ENCODE data around the gene ADAR. TPM values are rescaled to one million over a fixed set of nuclear protein-coding genes. Genes with fewer than 3 reads are reported as not detected.

Gene ADAR
- total RNA-seq, 1 donor = 169 TPM

DNA sequence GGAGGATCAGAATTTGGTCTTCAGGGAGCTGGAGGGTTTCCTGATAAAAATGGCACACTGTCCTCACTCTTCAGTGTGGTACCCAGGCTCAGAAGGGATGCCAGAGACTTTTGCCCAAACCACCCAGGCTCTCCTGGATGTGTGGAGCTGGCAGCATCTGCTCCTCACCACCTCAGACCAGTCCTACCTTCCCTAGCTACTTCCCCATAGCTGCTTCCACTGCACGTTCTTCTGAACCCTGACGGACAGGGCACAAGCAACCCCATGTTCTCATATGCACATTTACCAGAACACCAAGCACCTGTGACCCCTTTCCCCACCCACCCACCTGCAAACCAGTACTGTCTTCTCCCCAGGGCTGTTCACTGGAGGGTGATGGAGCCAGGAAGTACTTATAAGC is 4.7 kb downstream of the ADAR start:
- Histone ChIP-seq H3K27me3 (ENCODE audit: insufficient read depth, low read length) (no peaks in the 10 kb centered on the region), H3K9me3 (ENCODE audit: low read depth, low read length) (no peaks in the 10 kb centered on the region), H3K4me3 (ENCODE audit: low read length) (no peak overlapping the region), H3K4me1 (ENCODE audit: insufficient read depth, low read length) (peaks cover 58% of the 10 kb centered on the region)

DNA sequence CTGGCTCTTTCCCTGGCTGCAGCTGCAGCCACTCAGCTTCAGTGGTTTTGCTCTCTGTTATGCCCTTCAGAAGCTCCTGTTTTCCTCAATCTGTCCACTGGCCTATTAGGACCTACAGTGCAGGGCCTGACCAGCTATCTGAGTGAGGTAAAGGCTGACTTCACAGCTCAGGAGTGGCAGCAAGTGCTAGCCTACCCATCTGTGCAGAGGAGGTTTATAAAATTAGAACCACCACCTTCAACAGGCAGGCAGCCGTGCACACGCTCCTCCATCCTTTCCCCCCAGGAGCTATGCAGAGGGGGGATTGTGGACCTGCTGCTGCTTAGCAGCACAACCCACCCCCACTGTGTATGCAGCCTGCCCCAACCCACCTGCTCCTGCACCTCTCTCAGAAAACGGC is 8.3 kb downstream of the ADAR start:
- Histone ChIP-seq H3K9me3 (ENCODE audit: low read depth, low read length) (no peaks in the 10 kb centered on the region), H3K4me3 (ENCODE audit: low read length) (no peak overlapping the region), H3K4me1 (ENCODE audit: insufficient read depth, low read length) (peaks cover 35% of the 10 kb centered on the region), H3K27me3 (ENCODE audit: insufficient read depth, low read length) (no peaks in the 10 kb centered on the region)

DNA sequence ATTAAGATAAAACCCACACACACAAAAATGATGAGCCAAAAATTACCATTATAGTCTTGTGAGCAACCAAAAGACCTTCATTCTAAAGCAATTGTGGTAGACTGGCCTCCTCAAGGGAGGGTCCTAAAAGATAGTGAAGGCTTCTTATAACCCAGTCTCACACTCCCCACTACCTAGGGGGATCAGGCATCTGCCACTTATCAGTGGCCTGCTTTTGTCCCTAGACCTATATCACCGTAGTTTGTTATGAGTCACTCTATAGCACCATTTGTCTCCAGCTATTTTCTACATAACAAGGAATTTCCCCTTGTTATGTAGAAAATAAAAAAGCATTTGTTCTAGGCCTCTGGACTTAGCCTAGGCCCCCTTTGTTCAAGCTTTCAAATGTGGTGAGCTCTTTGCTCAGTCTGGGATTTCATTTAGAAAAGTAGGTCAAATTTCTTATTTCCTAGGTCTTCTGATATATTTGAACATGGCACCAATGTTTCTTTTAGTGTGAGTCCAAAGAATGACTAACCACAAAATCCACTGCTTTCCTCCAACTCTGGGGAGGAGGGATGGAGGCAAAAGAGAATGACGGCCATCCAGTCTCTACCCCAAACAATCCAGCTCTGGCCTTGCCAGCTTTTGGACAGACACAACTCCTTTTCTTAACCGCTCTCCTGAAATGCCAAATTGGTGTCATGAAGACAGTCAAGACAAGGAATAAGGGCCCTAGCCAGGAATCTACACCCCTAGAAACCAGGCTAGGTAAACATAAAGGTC is 8.9 kb downstream of the ADAR start:
- Histone ChIP-seq H3K4me1 (ENCODE audit: insufficient read depth, low read length) (peaks cover 29% of the 10 kb centered on the region), H3K4me3 (ENCODE audit: low read length) (no peak overlapping the region), H3K27me3 (ENCODE audit: insufficient read depth, low read length) (no peaks in the 10 kb centered on the region), H3K9me3 (ENCODE audit: low read depth, low read length) (no peaks in the 10 kb centered on the region)

DNA sequence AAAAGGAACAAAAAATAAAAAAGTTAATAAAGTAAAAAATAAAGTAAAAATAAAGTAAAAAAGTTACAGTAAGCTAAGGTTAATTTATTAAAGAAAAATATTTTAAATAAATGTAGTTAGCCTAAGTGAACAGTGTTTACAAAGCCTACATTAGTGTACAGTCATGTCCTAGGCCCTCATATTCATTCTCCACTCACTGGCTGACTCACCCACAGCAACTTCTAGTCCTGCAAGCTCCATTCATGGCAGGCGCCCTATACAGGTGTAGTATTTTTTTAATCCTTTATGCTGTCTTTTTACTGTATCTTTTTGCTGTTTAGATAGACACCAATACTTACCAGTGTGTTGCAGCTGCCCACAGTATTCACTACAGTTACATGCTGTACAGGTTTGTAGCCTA is 12.4 kb downstream of the ADAR start:
- Histone ChIP-seq H3K4me1 (ENCODE audit: insufficient read depth, low read length) (peaks cover under 1% of the 10 kb centered on the region), H3K27me3 (ENCODE audit: insufficient read depth, low read length) (no peaks in the 10 kb centered on the region), H3K4me3 (ENCODE audit: low read length) (no peak overlapping the region), H3K9me3 (ENCODE audit: low read depth, low read length) (no peaks in the 10 kb centered on the region)

DNA sequence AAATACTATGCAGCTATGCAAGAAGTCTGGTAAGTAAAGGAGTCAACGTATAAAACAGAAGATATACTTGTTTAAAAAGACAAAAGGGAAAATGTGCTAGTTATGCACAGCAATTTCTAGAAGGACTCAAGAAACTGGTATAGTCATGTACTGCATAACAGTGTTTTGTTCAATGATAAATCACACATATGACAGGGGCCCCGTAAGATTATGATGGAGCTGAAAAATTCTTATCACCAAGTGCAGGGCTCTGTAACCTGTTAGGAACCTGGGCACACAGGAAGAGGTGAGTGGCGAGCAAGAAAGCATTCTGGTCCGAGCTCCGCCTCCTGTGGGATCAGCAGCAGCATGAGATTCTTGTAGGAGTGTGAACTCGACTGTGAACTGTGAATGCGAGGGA is 13.2 kb downstream of the ADAR start:
- H3K27me3 ChIP-seq (ENCODE audit: insufficient read depth, low read length) = no peaks in the 10 kb centered on the region
- no peaks in the 10 kb centered on the region for H3K4me1 ChIP-seq (ENCODE audit: insufficient read depth, low read length)
- no peak overlapping the region for H3K4me3 ChIP-seq (ENCODE audit: low read length)
- H3K9me3 ChIP-seq (ENCODE audit: low read depth, low read length) = no peaks in the 10 kb centered on the region

DNA sequence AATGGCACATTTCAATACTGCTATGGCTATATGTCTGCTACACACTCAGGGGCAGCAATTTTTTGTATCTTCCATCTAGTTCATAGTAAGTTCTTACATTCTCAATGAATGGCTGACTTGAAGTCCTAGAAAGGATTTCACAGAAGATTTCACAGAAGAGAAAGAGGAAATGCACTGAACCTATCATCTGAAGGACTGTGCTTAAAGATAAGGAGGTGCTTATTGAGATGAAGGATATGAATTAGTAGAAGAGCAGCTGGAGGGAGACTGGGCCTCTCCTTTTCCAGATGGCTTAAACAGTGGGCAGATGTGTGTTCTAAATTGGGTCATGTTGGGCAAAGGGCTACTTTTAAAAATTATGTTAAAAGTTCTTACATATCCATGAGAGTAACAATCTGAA is 14.6 kb downstream of the ADAR start:
- H3K27me3 ChIP-seq (ENCODE audit: insufficient read depth, low read length) = no peaks in the 10 kb centered on the region
- H3K9me3 ChIP-seq (ENCODE audit: low read depth, low read length) = no peaks in the 10 kb centered on the region
- H3K4me1 ChIP-seq (ENCODE audit: insufficient read depth, low read length) = no peaks in the 10 kb centered on the region
- no peak overlapping the region for H3K4me3 ChIP-seq (ENCODE audit: low read length)

DNA sequence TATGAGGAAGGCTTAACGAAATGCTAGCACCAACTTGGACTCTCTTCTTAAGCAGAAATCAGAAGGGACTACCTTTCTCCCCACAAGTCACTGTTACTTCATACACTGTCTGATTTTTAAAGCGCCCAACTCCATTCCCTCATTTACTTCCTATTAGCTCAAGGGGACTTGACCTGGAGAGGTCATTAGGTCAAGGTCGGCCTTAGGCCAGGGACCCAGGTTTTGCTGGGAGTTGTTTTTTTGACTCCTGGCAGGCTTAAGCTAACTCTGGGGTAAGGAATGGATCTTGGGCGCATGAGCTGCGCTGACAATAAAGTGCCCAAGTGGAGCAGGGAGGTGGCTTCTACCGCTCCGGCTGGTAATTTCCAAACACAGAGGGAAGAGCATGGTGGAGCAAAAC is 16.8 kb downstream of the ADAR start:
- no peaks in the 10 kb centered on the region for H3K4me1 ChIP-seq (ENCODE audit: insufficient read depth, low read length)
- no peaks in the 10 kb centered on the region for H3K9me3 ChIP-seq (ENCODE audit: low read depth, low read length)
- no peaks in the 10 kb centered on the region for H3K27me3 ChIP-seq (ENCODE audit: insufficient read depth, low read length)
- no peak overlapping the region for H3K4me3 ChIP-seq (ENCODE audit: low read length)

DNA sequence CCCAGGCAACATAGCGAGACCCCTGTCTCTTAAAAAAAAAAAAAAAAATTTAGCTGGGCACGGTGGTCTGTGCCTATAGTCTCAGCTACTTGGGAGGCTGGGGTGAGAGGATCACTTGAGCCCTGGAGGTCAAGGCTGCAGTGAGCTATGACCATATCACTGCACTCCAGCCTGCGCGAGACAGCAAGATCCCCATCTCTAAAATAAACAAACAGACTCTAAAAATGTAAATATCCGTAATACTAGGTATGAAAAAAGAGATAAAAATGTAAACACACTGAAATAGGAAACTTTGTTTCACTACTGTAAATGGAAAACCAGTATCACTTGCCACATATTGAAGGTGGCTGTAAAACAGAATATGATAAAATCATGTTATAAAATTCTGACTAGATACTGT is 17.2 kb downstream of the ADAR start:
- Histone ChIP-seq H3K9me3 (ENCODE audit: low read depth, low read length) (no peaks in the 10 kb centered on the region), H3K4me3 (ENCODE audit: low read length) (no peak overlapping the region), H3K4me1 (ENCODE audit: insufficient read depth, low read length) (no peaks in the 10 kb centered on the region)

DNA sequence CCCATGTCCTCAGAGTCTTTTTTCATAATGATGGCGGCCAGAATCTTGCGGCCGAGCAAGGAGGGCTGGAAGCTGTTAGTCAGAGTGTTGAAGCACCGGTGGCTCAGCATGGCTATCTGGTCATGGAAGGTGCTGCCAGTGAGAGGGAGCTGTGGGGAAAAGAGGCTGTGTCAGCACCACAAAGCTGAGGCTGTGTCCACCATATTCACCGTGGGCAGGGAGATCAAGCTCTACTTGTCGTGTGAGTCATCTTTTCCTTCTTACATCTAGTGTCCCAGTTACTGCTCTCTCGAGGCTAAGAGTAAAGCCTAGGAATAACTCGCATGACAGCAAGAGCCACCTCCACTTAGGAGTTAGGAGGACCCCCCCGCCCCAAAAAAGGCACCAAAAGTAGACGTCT is 18.2 kb downstream of the ADAR start:
- H3K27me3 ChIP-seq (ENCODE audit: insufficient read depth, low read length) = no peaks in the 10 kb centered on the region
- no peaks in the 10 kb centered on the region for H3K9me3 ChIP-seq (ENCODE audit: low read depth, low read length)
- no peak overlapping the region for H3K4me3 ChIP-seq (ENCODE audit: low read length)
- no peaks in the 10 kb centered on the region for H3K4me1 ChIP-seq (ENCODE audit: insufficient read depth, low read length)

More for the DNA sequence above, 17.2 kb downstream of the ADAR start:
- H3K27me3 ChIP-seq (ENCODE audit: insufficient read depth, low read length) = no peaks in the 10 kb centered on the region

DNA sequence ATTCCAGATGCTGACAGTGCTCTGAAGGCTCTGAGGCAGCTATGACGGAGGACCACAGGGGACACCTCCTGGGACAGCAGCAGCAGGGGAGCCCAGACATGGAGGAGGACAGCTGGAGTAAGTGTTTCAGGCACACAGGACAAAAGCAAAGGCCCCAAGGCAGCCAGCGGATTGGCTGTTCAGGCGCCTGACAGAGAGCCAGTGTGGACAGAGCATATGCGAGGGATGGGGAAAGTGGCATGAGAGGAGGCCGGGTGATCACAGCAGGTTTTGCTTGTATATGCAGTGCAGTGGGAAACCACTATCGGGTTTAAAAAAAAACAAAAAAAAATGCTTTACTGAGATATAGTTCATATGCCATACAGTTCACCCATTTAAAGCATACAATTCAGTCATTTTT is 21.3 kb downstream of the ADAR start:
- H3K4me1 ChIP-seq (ENCODE audit: insufficient read depth, low read length) = no peaks in the 10 kb centered on the region
- no peaks in the 10 kb centered on the region for H3K27me3 ChIP-seq (ENCODE audit: insufficient read depth, low read length)
- H3K4me3 ChIP-seq (ENCODE audit: low read length) = no peak overlapping the region
- H3K9me3 ChIP-seq (ENCODE audit: low read depth, low read length) = no peaks in the 10 kb centered on the region

DNA sequence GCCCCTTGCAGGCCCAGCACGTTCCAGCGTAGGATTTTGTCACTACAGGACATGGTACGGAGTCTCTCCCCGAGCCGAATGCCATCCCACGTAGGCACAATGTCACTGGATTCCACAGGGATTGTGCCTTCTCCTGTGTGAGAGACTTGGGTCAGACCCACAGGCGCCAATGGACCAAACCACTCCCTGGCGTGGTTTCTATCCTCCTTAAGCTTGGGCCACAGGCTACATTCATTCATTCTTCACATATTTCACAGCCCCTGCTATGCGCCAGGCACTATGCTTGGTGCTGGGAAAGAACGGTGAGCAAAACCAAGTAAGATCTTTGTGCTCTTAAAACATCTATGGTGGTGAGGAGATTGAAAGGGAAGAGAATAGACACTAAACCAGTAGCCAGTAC is 21.8 kb downstream of the ADAR start:
- Histone ChIP-seq H3K4me3 (ENCODE audit: low read length) (no peak overlapping the region), H3K27me3 (ENCODE audit: insufficient read depth, low read length) (no peaks in the 10 kb centered on the region), H3K9me3 (ENCODE audit: low read depth, low read length) (no peaks in the 10 kb centered on the region), H3K4me1 (ENCODE audit: insufficient read depth, low read length) (no peaks in the 10 kb centered on the region)

DNA sequence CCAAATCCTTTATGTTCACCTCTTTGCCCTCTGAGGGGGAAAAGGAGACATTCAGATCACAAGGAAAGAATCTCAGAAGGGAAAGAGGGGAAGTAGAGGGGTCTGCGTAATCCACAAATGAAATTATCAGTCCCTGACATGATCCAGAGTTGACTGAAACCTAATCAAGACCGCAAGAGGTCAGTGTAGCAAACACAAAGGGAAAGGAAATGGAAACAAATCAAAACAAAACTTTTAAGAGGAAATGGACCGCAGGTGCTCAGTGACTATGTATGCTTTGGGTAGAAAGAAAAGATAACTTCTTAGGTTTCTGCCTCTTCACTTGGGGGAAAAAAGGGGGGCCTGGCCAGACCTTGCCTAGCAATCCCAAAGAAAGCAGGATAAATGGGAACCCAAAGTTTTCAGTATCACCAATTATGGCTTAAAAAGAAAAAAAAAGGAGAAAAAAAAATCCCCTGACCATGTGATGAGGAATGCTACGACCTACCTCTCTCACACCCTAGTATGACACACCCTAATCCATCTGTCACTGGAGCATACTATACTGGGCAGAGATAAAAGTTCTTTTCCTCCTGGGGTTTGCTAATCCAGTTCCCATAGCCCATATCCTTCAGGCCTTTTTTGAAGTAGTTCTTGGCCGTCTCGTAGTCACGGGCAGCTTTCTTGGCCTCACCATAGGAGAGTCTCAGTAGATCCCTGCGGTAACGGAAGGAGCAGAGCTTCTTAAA is 23.6 kb downstream of the ADAR start:
- no peaks in the 10 kb centered on the region for H3K9me3 ChIP-seq (ENCODE audit: low read depth, low read length)
- H3K27me3 ChIP-seq (ENCODE audit: insufficient read depth, low read length) = no peaks in the 10 kb centered on the region
- no peak overlapping the region for H3K4me3 ChIP-seq (ENCODE audit: low read length)
- no peaks in the 10 kb centered on the region for H3K4me1 ChIP-seq (ENCODE audit: insufficient read depth, low read length)

DNA sequence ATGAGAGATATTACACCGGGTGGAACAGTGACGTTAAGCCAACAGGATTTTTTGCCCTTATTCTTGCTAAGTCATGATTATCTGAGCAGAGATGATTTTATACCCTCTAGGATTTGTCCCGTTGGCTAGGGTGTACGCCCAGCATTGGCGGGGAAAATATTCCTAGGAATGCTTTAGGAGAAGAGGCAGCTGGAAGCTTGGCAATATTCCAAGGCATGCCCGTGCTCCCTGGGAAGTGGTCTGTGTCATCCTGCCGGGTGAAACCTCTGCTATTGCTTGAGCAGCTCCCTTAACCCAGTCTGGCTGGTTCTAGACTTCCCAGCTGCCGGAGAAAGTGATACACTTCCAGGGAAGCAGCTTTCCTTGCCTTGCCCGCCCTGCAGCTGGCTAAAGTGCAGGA is 24.2 kb downstream of the ADAR start:
- no peaks in the 10 kb centered on the region for H3K4me1 ChIP-seq (ENCODE audit: insufficient read depth, low read length)
- no peaks in the 10 kb centered on the region for H3K9me3 ChIP-seq (ENCODE audit: low read depth, low read length)
- H3K4me3 ChIP-seq (ENCODE audit: low read length) = no peak overlapping the region
- no peaks in the 10 kb centered on the region for H3K27me3 ChIP-seq (ENCODE audit: insufficient read depth, low read length)

DNA sequence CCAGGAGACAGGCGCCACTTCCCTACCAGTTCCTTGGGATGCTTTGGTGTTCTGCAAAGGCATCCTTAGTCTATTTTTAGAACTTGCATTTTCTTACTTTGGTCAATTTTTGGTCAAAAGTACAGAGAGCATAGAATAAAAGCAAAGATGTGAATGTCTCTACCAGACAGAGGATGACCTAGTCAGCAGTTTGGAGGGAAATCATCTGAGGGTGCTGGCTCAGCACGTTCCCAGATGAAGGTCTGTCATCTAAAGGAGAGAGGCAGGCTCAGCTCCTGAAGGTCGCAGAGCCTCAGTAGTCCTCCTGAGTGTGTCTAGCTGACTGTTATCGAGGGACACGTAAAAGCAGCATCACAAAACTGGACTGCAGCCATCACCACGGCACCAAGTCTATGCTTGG is 25.1 kb downstream of the ADAR start:
- Histone ChIP-seq H3K4me3 (ENCODE audit: low read length) (no peak overlapping the region), H3K27me3 (ENCODE audit: insufficient read depth, low read length) (no peaks in the 10 kb centered on the region), H3K9me3 (ENCODE audit: low read depth, low read length) (no peaks in the 10 kb centered on the region), H3K4me1 (ENCODE audit: insufficient read depth, low read length) (no peaks in the 10 kb centered on the region)

DNA sequence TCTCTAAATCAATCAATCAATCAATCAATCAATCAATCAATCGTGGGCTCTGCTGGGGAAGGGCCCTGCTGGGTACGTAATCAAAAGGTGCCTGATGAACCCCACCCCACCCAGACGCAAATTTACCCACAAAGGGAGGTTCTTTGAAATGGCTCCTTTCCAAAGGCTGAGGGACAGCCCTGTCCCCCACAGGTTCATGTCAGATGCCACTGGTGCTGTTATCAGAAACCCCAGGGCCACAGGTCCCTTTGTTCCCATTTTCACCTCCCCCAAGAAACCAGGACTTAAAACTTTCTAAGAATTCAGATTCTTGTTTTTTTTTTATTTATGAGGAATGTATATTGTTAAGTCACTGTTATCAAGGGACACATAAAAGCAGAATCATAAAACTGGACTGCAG is 26.2 kb downstream of the ADAR start:
- Histone ChIP-seq H3K4me1 (ENCODE audit: insufficient read depth, low read length) (no peaks in the 10 kb centered on the region), H3K4me3 (ENCODE audit: low read length) (no peak overlapping the region), H3K27me3 (ENCODE audit: insufficient read depth, low read length) (no peaks in the 10 kb centered on the region), H3K9me3 (ENCODE audit: low read depth, low read length) (no peaks in the 10 kb centered on the region)

DNA sequence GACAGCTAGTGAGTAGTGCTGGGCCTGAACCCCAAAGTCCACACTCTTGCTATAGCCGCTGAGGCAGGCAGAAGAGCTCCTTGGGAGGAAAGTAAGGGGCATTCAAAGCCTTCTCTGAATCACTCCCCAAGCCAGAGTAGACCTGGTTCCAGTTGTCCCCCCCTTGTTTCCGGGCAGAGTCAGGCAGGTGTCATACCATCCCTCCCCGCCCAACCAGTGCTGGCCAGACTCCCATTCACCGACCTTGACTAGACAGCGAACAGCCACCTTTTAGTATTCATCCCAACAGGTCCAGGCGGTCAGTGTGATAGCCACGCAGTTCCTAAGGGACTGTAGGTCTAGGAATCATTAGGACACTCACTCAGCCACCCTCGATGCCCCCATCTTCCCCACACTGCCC is 28.6 kb downstream of the ADAR start:
- Histone ChIP-seq H3K27me3 (ENCODE audit: insufficient read depth, low read length) (no peaks in the 10 kb centered on the region), H3K4me1 (ENCODE audit: insufficient read depth, low read length) (no peaks in the 10 kb centered on the region), H3K4me3 (ENCODE audit: low read length) (no peak overlapping the region), H3K9me3 (ENCODE audit: low read depth, low read length) (no peaks in the 10 kb centered on the region)

Data from mononuclear cell (primary cell).